GM21576 (cell line): Measurements from ENCODE around the gene SELENOS.
"Not testable (repeated sequence)": the region's sequence is repeated elsewhere in the genome, so short reads cannot be mapped to it uniquely, and the experiment has no call there.

Experiments
- ATAC-seq: cut with Tn5 transposase; IDR thresholded peaks from one replicate; pipeline ENCODE4 v1.9.1; 2021; ENCODE audit warnings: mild to moderate bottlenecking, moderate library complexity; ENCODE audit not compliant: unreplicated experiment

The SELENOS gene

DNA sequence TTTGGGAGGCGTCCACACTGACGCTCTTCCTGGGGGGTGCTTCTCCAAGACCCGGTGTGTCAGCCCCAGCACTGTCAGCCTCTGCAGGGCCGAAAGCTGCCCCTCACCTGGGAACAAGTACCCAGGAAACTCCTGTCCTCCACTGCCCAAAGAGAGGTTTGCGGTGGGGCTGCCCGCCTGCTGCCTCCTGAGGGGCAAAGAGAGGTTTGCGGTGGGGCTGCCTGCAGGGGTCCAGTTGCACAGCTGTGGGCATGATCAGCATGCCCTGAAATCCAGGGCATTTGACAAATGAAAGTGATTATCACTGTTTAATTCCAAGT is 32.8 kb upstream of the SELENOS start:
- ATAC-seq = no peak

- no peak for ATAC-seq
These were observed 32.3 kb upstream of the SELENOS start for GRCh38 chr15:101309436-101310160.

GRCh38 chr15:101308604-101309435 is 31.5 kb upstream of the SELENOS start:
- ATAC-seq = no peak

DNA sequence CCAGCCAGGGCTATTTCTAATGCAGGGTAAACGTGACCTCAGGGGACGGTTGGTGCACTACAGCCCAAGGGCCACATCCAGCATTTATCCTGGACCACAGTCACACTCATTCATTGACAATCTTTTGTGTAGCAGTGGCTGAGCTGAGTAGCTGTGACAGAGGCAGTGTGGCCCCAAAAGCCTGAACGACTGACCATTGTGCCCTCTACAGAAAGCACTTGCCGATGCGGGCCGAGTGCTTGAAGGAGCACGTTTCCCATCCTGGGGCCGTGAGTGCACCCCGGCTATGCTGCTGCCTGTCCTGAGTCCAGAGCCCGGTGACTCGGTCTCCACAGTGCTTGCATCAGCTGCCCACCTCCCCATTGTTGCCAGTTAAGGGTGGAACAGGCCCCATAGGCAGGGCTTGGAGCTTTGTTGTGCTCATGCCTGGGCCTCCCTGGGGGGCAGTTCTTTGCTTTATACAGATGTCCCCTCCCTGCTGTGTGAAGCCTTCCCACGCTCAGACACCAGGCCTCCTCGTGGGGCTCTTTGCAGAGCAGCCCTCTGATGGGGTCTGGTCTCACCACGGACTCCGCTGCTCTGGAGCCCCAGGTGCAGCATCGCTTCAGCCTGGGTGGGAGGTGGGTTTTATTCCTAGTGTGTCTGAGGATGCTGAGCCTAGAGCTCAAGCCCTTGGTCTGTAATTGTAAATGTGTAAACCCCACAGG is 30.8 kb upstream of the SELENOS start:
- no peak for ATAC-seq

GRCh38 chr15:101307048-101307896 is 30.0 kb upstream of the SELENOS start:
- ATAC-seq = no peak

- ATAC-seq = no peak
These were observed 29.2 kb upstream of the SELENOS start for GRCh38 chr15:101306341-101307047.

DNA sequence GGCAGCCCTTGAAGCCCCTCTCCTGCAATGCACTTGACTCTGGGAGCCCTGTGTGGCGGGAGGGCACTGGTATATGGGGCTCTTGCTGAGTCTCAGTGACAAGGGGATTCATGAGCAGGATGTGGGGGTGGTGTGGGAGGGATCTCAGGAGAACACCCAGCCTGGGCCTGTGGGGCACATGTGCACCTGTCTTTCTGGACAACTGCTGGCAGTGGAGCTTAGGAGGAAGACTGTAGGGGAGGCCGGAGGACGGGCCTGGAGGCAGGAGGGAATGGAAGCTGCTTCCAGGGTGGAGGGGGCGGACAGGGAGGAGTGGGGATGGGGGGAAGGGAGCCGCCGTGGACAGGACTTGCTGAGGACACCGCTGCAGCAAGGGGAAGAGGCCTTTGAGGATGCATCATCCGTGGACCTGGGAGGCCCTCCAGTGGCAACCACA is 28.6 kb upstream of the SELENOS start:
- ATAC-seq = no peak

- ATAC-seq = no peak
These were observed 26.1 kb upstream of the SELENOS start for GRCh38 chr15:101303408-101303807.

- no peak for ATAC-seq
These were observed 19.4 kb upstream of the SELENOS start for GRCh38 chr15:101296418-101297405.

DNA sequence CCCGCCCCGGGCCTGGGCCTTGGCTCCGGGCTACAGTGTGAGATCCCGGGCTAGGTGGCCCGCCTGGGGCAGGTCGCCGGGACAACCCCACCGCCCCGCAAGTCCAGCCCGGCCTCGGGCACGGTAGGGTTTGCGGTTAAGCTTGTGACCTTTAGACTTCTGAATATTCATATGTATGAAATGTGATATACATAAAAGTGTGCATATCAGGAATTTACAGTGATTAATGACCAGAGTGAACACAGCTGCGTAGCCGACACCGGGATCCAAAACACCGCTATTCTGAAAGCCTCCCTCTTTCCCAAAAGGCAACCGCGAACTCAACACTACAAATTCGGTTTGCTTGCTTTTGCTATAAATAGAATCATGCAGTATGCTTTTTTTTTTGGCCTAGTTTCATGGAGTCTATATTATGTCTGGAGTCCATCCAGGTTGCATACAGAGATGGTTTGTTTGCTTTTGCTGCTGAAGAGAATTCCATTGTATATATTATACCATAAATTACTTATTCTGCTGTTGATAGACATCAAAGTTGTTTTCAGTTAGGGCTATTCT is 18.4 kb upstream of the SELENOS start:
- no peak for ATAC-seq

- ATAC-seq = peak; percentile 69
These were observed 17.7 kb upstream of the SELENOS start, which contains the start of gene SNRPA1 for GRCh38 chr15:101294731-101295606. TSS of gene SNRPA1 (minus strand) at chr15:101295248. CDS start at chr15:101295178, 70 bp downstream.

DNA sequence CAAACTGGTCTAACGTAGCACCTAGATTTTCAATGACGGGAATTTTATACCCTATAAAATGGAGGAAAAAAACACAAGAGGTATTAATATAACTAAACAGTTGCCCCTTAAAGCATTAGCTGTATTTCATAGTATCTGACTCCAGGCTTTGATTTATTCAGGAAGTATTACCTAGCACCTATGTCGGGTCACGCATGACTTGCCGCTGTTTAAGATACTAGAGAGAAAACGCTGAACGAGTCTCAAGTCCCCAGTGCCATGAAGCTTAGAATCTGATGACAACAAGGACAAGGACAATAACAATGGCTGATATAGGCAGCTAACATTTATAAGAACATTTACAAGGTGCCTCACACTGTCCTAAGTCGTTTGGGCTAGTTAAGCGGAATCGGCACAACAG is 15.8 kb upstream of the SELENOS start:
- ATAC-seq = no peak

- no peak for ATAC-seq
These were observed 11.7 kb upstream of the SELENOS start for GRCh38 chr15:101288905-101289513.

- ATAC-seq = not testable (repeated sequence)
These were observed 10.1 kb upstream of the SELENOS start for GRCh38 chr15:101287342-101287741.

DNA sequence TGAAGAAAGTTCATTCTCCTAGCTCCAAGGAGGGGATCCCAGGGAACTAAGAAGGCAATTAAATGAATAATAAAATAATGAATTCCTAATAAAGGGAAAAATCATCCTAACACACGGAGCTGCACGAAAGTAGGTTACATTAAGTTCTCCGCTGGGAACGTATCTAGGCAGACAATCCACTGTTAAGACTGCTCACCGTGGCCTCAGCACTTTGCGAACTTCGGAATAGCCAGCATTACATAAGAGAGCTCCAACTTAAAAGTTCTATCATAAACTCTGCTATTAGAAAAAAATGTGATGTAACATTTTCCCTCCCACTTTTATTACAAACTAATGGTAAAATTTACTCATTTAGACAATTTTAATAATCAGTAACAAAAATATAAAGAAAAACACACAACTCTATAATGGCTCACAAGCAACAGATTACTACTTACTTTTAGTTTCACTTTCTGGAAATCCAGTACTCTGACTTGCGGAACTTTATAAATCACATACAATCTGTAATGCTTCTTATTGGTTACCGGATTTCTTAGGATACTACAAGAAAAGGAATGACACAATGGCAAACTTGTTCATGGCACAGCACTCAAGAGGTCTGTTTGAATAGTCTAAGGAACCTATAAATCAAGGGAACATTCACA is 9.3 kb upstream of the SELENOS start:
- ATAC-seq = no peak

DNA sequence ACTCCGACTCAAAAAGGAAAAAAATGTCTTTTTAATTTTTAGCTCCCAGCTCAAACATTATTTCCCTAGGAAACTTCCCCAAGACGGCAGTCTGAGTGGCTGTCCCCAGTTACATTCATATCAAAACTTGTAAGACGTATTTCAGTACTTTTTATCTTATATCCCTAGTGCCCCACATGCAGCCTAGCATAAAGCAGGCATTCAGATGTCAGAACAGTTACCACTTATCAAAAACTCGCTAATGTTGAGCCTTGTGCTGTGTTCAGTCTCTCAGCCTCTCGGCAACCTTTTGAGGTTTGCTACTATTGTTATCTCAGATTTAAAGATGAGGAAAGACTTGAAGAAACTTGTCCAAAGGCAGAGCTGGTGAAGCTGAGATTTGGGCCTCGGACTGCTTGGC is 6.6 kb upstream of the SELENOS start:
- no peak for ATAC-seq

DNA sequence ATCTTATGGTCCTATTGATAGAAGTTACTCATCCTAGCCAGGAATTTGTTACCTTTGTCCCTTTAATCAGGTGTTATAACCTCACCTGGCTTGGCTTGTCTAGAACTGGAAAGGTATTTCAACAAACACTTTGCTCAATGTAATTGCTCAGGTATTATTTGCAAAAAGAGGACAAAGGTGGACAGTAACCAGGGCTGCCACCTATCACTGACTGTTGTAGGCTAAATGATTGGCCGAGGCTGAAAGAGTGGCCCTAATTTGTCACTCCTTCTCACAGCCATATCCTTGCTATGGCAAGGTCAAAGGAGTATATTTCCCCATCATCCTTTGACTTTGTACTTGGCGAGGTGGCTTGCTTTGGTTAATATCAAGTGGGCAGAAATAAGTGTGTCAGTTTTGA is 2.7 kb upstream of the SELENOS start:
- no peak for ATAC-seq
